NCI-H146 (cell line): ENCODE results near the gene COX7A2L.

ENCODE experiments used
- DNase-seq: peaks from one replicate; lab custom pipeline; 2025; lab: John Stamatoyannopoulos, UW

Gene COX7A2L

DNA sequence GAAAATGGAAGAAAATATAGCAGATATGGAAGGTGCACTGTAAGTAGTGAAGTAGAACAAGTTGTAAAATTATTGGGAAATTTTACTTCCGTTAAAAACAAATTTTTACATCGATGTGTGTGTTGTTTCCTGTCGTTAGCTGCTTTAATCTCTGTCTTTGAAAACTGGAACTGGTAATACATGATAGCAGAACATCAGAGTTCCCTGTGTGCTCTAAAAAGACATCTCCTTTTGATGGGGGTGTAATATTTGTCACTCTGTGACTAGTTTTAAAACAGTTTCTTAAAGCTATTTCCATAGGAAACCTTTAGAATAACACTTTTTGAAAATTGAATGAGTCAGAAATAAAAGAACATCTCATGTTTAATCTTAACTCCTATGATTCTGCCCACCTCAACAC is 43.5 kb downstream of the COX7A2L start:
- no peak for DNase-seq

DNA sequence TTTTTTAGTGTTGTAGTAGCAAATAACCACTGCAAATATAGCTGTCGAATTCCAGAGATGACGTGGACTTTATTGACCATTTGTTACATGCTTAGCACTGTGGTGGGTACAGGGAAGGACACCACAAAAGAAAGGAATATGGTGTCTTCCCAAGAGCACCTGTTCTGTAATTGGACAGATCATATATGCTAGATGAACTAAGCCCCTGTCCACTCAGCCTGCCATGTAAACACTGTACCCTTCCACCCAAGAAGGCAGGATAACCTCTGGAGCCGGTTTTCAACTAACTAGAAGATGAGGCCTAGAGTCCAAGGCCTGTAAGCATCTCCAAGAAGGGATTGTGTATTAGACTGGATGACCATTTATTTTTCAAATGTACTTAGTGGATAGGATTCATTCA is 44.1 kb downstream of the COX7A2L start:
- DNase-seq: no peak

DNA sequence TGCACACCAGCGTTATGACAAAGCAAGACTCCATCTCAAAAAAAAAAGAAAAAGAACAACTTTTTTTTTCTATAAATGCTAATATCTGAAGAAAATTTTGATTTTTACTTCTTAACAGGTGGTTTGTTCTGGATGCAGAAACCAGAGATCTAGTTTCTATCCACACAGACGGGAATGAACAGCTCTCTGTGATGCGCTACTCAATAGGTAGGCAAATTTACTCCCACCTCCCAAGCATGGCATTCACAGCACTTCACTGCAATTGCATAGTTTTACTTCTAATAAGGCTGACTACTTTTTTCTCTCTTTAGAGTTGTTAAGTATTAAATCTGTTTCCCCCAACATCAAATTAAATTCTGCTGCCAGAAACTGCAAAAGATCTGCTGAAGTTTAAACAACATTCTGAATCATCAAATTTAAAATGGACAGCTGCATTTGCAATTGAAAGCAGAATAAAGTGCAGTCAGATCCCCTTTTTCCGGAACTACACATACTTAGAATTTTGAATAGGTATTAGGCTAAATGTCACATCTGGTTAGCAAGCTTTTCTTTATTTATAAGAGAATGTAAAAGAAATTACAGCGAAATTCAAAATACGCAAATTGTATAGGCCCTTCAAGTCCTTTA is 45.1 kb downstream of the COX7A2L start:
- no peak for DNase-seq

DNA sequence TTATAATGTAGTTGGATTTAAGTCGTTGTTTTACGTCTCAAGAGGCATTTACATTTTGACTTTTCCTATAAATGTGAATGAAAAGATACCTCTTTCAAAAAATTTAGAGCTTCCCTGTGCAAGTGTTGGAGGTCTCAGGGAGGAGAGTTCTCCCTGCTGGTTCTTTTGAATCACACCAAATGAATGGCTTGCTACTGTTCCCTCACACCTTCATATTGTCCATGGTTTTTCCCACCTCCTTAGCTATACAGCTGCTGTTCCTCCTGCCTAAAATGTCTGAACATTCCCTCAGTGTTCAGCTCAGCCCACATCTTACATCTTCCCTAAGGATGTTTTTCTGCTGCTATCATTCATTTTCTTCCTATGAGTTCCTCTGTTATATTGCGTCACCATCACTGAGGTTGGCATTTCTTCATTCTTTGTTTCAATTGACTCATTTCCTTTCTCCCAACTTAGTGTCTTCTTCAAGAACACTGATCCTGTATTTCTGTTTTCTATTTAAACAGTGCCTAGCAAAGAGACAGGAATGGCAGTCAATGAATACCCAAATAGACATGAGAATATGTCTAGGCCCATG is 46.0 kb downstream of the COX7A2L start:
- no peak for DNase-seq

DNA sequence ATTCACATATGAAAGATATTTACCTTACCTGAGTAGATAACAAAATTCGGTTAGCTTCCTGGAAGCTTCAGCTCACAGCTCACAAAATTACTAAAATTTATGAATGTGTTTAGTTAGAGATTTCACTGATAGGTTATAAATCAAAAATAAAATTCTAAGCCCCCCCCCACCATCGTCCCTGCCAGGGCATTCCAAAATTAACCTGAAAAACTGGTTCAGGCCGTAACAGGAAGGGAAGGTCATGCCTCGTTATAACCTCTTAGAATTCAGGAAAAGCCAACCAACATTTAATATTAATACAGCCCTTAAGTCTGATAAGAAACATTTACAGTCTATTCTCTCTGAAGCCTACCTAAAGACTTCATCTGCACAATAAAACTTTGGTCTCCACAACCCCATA is 48.9 kb downstream of the COX7A2L start:
- no peak for DNase-seq

DNA sequence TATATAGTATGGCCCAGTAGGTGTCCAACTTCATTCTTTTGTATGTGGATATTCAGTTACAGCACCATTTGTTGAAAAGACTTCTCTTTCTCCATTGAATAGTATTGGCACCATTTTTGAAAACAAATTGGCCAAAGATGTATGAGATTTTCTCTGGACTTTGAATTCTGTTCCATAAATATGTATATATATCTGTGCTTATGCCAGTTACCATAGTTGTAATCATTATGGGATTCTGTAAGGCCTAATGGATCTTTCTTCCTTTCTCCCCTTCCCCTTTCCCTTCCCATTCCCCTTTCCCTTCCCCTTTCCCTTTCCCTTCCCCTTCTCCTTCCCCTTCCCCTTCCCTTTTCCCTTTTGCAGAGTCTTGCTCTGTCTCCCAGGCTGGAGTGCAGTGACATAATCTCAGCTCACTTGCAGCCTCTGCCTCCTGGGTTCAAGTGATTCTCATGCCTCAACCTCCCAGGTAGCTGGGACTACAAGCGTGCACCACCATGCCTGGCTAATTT is 51.0 kb downstream of the COX7A2L start:
- no peak for DNase-seq

DNA sequence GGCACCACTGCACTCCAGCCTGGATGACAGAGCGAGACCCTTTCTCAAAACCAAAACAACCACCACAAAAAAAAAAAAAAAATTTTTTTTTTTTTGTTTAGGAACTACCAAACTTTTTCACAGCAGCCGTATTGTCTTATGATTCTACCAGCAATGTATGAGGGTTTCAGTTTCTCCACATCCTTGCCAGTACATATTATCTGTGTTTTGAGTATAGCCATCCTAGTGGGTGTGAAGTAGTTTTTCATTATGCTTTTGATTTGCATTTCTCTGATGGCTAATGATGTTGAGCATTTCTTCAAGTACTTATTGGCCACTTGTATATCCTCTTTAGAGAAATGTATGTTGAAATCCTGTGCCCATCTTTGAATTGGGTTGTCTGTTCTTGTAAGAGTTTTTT is 51.7 kb downstream of the COX7A2L start:
- no peak for DNase-seq

DNA sequence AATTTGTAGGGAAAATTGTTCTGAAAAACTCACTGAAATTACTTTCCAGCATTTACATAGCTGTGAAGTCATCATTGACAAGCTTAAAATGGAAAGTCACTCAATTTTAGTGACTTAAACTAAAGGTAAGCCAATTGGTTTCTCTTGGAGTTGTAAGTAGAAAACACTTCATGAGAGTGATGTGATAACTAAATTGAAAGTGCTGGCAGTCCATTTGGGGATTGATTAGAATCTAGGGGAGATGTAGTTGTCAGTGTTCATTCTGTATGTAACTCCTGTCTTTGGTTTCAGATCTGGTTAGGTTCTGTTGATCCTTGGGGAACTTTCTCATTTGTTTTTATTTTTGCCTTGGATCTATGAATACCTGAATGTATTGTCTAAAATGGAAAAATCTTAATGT is 53.8 kb downstream of the COX7A2L start:
- no peak for DNase-seq

DNA sequence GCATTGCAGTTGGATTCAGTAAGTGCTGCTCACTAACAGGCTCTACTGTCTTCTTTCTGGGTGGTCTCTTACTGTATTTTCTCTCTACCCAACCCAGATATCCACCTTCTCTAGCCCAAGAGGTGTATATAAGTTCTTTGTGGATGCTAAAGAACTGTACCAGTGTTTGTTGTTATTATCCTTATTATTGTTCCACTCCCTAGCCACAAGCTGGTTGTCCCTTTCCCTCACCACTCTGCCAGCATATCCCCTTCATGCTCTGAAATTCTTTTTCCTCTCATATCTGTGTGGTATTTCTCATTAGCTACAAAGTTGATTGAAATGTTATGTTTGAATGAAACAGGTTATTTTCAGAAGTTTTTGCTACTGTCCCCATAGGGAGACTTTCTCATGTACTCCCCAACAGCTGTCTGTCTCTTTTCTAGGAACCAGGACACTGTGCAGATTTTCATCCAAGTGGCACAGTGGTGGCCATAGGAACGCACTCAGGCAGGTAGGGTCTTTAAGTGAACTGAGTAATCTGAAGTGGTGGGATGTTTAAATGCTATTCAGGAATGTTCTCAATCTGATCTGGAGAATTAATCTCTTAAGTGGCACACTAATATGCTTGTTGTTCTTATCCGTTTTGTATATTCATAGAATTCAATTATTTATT is 56.8 kb downstream of the COX7A2L start:
- DNase-seq: no peak

DNA sequence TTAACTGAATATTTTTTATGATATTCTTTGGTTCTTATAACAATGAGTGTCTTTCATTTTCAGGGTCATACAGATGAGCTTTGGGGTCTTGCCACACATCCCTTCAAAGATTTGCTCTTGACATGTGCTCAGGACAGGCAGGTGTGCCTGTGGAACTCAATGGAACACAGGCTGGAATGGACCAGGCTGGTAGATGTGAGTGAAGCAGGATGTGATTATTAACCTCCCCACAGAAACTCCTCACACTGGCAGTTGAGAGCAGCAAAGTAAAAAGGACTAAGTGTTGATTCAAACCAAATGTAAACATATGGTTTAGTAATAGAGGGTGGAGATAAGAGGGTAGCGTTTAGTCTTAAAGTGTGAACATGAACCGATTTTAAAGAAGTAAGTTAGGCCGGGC is 57.8 kb downstream of the COX7A2L start:
- DNase-seq: no peak

DNA sequence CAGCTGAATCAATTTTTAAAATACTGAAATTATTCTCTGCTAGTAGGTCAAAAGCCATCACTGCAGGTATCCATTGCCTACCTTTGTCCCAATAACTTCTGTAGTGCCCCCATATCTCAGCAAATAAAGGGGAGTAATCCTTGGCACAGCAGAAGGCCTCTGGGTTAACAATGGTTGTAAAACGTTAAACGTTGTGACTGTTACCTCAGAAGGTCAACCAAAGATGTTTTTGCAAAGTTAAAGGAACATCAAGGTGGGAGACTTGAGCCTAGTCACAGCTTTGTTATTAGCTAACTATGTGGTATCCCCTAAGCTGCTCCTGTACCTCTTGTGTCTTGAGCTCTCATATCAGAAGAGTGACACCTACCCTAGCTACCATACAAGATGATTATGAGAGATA is 60.5 kb downstream of the COX7A2L start:
- no peak for DNase-seq
